Brain microvascular endothelial cell (primary cell): Measurements from ENCODE around the gene OPHN1.
"Not testable (repeated sequence)": the region's sequence is repeated elsewhere in the genome, so short reads cannot be mapped to it uniquely, and the experiment has no call there.

Source experiments
- DNase-seq: peaks from one replicate; pipeline ENCODE4 v3.0.0-alpha.2; 2020
- H3K27ac ChIP-seq: fragments of 250-450 bp; sonication (Bioruptor Pico); 2 replicates; pipeline ENCODE4 v1.5.1; 2020; ENCODE audit warnings: mild to moderate bottlenecking, moderate library complexity
- H3K27me3 ChIP-seq: fragments of 250-450 bp; sonication (Bioruptor Pico); replicated peaks from 2 replicates; pipeline ENCODE4 v1.5.1; 2020; ENCODE audit warnings: mild to moderate bottlenecking
- H3K36me3 ChIP-seq: fragments of 250-450 bp; sonication (Bioruptor Pico); replicated peaks from 2 replicates; pipeline ENCODE4 v1.5.1; 2020; ENCODE audit warnings: mild to moderate bottlenecking
- H3K4me3 ChIP-seq: 2 replicates; pipeline ENCODE4 v1.5.1; 2011; ENCODE audit warnings: low read depth, mild to moderate bottlenecking, control low read depth, low read length, moderate library complexity
- CTCF ChIP-seq: IDR thresholded peaks from 2 replicates; pipeline ENCODE4 v1.5.1; 2011; ENCODE audit warnings: low read depth, mild to moderate bottlenecking, moderate library complexity, low read length, control low read depth, inconsistent platforms; ENCODE audit errors: missing control alignments
- in situ Hi-C: cut with HindIII; loops from 2 replicates; pipeline ENCODE4 v1.10.0; 2017; ENCODE audit warnings: low sequenced_read_pairs, low pct_ligation_motif_present

The OPHN1 gene

DNA sequence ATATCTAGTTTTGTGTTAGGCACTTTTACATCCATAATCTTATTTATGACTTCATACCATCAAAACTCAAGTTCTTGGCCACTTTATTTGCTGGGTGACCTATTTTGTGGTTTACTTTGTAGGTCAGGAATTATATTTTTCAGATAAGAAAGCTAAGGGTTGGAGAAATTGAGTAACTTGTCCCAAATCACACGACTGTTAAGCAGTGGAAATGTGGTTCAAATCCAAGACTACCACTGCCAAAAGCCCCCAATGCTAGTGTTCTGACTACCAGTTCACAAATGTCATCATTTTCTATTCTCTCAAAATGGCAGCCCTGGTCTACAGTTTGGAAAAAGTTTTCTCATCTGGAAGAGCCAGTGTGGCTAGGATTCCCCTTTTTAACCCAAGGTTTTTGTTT, 74.6 kb downstream of the OPHN1 start:
- H3K4me3 ChIP-seq, result no peak overlapping the region
- H3K27me3 ChIP-seq, result no peaks in the 10 kb centered on the region
- in situ Hi-C loops, result no loop called here
- TF ChIP-seq CTCF, result no peak
- H3K36me3 ChIP-seq, result no peaks in the 10 kb centered on the region
- H3K27ac ChIP-seq, result no peak overlapping the region
- no peak for DNase-seq

- Histone ChIP-seq H3K36me3 (no peaks in the 10 kb centered on the region), H3K27me3 (no peaks in the 10 kb centered on the region), H3K27ac (no peak overlapping the region), H3K4me3 (no peak overlapping the region)
- DNase-seq, result no peak
- in situ Hi-C loops, result no loop called here
- TF ChIP-seq CTCF, result no peak
These were observed 77.7 kb downstream of the OPHN1 start for GRCh38 chrX:68355629-68355920.

DNA sequence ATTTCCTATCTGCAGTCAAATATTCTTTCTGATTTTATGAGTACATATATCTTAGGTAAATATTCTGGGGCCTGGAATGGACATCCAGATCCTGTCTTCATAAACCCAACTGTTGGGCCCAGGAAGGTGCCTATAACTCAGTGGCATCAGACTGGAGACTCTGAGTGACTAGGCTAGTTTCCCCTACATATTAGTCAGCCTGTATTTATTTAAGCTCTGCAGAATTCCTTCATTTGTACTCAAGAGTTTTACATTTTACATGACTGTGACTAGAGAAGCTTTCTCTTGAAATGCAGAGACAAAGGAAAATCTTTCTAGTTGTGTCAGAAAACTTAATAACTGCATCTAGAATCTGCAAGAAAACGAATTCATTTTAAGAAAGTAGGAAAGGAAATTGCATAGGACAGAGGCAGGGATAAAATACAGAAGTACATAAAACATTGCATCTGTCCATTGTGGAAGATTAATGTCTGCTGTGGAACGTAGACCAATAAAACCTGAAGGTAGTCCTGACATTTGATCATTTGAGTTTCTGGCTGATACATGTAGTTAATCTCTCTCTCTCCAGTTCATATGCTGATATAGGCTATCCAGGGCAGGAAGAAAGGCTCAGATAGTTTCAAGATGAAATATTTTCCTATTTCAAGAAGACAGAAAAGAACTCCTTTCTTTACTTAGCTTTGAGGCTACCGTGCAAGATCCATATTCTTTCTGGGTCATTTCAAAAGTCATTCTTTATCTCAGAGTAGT, 78.2 kb downstream of the OPHN1 start:
- in situ Hi-C loops, result no loop called here
- no peaks in the 10 kb centered on the region for H3K36me3 ChIP-seq
- no peak overlapping the region for H3K4me3 ChIP-seq
- H3K27me3 ChIP-seq, result no peaks in the 10 kb centered on the region
- DNase-seq, result no peak
- no peak overlapping the region for H3K27ac ChIP-seq
- TF ChIP-seq CTCF, result no peak

GRCh38 chrX:68345025-68345424, 88.3 kb downstream of the OPHN1 start:
- H3K27ac ChIP-seq, result no peak overlapping the region
- H3K4me3 ChIP-seq, result no peak overlapping the region
- no peaks in the 10 kb centered on the region for H3K27me3 ChIP-seq
- TF ChIP-seq CTCF, result no peak
- H3K36me3 ChIP-seq, result no peaks in the 10 kb centered on the region
- no peak for DNase-seq
- in situ Hi-C loops, result no loop called here

DNA sequence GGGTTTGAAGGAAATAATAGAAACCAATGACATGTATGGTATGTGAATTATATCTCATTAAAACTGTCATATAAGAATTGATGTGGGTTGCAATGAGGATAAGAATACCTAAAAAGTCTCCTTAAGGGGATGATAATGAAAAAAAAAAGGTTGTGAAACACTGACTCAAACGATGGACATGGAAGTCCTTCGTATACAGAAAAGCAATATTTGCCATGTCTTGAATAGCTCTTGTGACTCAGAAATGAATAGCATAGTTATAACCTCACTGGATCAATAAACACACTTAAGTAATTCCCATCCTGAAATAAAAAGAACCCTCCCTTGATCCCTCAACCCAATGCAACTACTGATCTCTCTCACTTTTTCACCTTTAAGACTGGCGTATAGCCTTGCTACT, 89.7 kb downstream of the OPHN1 start:
- no peak overlapping the region for H3K27ac ChIP-seq
- no peak for TF ChIP-seq CTCF
- DNase-seq, result no peak
- in situ Hi-C loops, result no loop called here
- no peaks in the 10 kb centered on the region for H3K27me3 ChIP-seq
- no peak overlapping the region for H3K4me3 ChIP-seq
- H3K36me3 ChIP-seq, result no peaks in the 10 kb centered on the region

DNA sequence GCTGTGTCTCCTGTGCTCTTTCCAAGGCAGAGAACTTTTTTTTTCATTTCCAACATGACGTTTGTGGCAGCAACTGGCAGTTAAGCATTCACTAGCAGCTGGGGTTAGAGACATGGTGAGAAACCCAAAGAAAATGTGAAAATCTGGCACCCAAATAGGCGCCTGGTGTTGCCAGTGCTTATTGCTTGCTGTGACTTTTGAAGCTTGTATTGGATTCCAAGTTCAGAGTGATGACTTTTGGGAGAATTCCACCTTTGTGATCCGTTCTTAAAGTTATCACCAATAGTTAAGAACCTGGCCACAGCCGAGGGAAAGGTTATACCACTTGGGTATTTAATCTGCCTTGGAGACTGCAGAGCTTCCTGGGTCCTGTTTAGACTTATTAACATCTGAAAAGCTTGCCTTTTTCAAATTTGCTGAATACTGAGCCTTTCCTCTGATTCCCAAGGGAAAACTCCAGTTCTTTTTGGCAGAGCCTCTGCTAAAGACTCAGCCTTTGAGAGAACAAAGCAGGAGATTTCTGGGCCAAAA, 101.0 kb downstream of the OPHN1 start:
- in situ Hi-C loops, result no loop called here
- no peaks in the 10 kb centered on the region for H3K36me3 ChIP-seq

DNA sequence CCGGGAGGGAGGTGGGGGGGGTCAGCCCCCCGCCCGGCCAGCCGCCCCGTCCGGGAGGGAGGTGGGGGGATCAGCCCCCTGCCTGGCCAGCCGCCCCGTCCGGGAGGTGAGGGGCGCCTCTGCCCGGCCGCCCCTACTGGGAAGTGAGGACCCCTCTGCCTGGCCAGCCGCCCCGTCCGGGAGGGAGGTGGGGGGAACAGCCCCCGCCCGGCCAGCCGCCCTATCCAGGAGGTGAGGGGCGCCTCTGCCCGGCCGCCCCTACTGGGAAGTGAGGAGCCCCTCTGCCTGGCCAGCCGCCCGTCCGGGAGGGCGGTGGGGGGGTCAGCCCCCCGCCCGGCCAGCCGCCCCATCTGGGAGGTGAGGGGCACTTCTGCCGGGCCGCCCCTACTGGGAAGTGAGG, 106.5 kb downstream of the OPHN1 start:
- H3K27ac ChIP-seq, H3K27me3 ChIP-seq, H3K4me3 ChIP-seq, H3K36me3 ChIP-seq, in situ Hi-C loops, DNase-seq: not testable (repeated sequence)

More for the DNA sequence above, 101.0 kb downstream of the OPHN1 start:
- no peak overlapping the region for H3K4me3 ChIP-seq
- DNase-seq, result no peak
- H3K27ac ChIP-seq, result no peak overlapping the region
- no peak for TF ChIP-seq CTCF
- no peaks in the 10 kb centered on the region for H3K27me3 ChIP-seq
